Ectodermal cell (in vitro differentiated cells): Measurements from ENCODE around the gene CNIH3.

ENCODE experiments used
- H3K27ac ChIP-seq: 2 replicates; pipeline ENCODE4 v1.7.0; 2013; ENCODE audit warnings: mild to moderate bottlenecking, low read depth, low read length; ENCODE audit not compliant: insufficient read depth, poor library complexity, severe bottlenecking
- H3K27me3 ChIP-seq: 2 replicates; pipeline ENCODE4 v1.7.0; 2013; ENCODE audit warnings: mild to moderate bottlenecking, low read length; ENCODE audit not compliant: insufficient read depth, control insufficient read depth, poor library complexity, severe bottlenecking
- H3K36me3 ChIP-seq: one replicate; pipeline ENCODE4 v1.7.0; 2013; ENCODE audit warnings: low read length; ENCODE audit not compliant: control insufficient read depth, insufficient read depth
- H3K4me1 ChIP-seq: one replicate; pipeline ENCODE4 v1.7.0; 2013; ENCODE audit warnings: low read length; ENCODE audit not compliant: control insufficient read depth, insufficient read depth
- H3K4me3 ChIP-seq: 2 replicates; pipeline ENCODE4 v1.7.0; 2013; ENCODE audit warnings: low read depth, low read length, control low read depth; ENCODE audit not compliant: insufficient read depth
- H3K9me3 ChIP-seq: 2 replicates; pipeline ENCODE4 v1.7.0; 2013; ENCODE audit warnings: mild to moderate bottlenecking, low read length, moderate library complexity; ENCODE audit not compliant: control insufficient read depth
- WGBS, 2 experiments: methylation state at CpG; one replicate each; pipeline ENCODE4 v1.1.7; 2013; ENCODE audit warnings: missing lambda C conversion rate in 2 of 2; 5-methylcytosine and 5-hydroxymethylcytosine counted together

CNIH3 gene

DNA sequence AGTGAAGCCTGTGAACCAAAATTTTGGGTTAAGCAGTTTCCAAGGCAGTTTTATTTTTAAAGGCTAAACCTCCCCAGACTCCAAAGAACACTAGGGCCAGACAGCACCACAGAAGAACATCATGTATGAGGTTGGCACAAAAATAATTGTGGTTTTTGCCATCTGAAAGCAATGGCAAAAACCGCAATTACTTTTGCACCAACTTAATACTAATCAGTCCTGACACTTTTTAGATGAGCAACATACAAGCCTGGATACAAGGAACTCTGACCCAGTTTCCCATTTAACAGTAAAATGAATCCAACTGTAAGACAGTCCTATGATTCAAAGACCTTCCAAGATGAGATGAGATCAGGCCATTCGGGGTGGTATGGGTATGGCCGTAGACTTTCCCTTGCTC, 46.8 kb downstream of the CNIH3 start:
- Histone ChIP-seq H3K9me3 (no peaks in the 10 kb centered on the region), H3K4me1 (no peaks in the 10 kb centered on the region), H3K4me3 (no peak overlapping the region), H3K36me3 (no peaks in the 10 kb centered on the region), H3K27me3 (no peaks in the 10 kb centered on the region), H3K27ac (no peak overlapping the region)
- 93 to 96% methylated on average over 3 of the region's 3 CpGs for WGBS, 2 experiments

DNA sequence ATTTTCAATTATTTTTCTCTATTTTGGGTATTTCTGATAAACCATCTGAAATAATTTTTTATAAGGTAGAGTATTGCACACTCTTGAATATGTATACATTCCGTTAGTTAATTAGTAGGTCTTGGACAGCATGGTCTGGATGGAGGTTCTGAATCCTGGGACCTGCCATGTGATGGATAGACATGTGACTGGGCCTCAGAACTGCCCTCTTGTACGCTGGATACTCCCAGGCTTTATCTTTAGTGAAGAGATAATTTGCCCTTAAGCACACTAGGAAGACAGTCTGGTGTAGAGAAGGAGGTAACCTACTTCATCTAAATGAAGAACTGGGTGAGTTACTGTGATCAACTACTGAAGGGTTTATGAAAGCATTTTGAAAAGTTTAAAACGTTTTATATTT, 48.9 kb downstream of the CNIH3 start:
- no peak overlapping the region for H3K27ac ChIP-seq
- H3K4me3 ChIP-seq: no peak overlapping the region
- H3K4me1 ChIP-seq: no peaks in the 10 kb centered on the region
- H3K27me3 ChIP-seq: no peaks in the 10 kb centered on the region
- no peaks in the 10 kb centered on the region for H3K36me3 ChIP-seq
- 89 to 93% methylated on average over 3 of the region's 3 CpGs for WGBS, 2 experiments
- H3K9me3 ChIP-seq: no peaks in the 10 kb centered on the region

DNA sequence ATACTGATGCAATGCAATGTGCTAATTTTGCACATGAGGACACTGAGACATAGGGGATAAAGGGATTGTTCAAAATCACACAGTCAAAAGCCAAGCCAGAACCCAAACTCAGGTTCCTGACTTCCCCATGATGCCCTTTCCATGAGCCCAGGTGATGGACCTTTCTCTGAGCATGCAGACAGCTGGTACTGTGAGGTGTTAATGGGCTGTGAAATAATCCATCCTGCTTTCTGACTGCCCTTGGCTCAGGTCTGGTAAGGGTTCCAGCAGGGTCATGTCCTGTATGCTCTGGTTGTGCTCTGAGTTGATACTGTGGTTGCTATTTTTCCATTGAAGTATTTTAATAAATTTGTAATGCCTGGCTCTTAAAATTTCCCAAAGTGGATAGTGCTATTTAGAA, 50.0 kb downstream of the CNIH3 start:
- no peaks in the 10 kb centered on the region for H3K4me1 ChIP-seq
- no peaks in the 10 kb centered on the region for H3K36me3 ChIP-seq
- H3K9me3 ChIP-seq: no peaks in the 10 kb centered on the region
- no peak overlapping the region for H3K4me3 ChIP-seq
- no peaks in the 10 kb centered on the region for H3K27me3 ChIP-seq
- H3K27ac ChIP-seq: no peak overlapping the region

DNA sequence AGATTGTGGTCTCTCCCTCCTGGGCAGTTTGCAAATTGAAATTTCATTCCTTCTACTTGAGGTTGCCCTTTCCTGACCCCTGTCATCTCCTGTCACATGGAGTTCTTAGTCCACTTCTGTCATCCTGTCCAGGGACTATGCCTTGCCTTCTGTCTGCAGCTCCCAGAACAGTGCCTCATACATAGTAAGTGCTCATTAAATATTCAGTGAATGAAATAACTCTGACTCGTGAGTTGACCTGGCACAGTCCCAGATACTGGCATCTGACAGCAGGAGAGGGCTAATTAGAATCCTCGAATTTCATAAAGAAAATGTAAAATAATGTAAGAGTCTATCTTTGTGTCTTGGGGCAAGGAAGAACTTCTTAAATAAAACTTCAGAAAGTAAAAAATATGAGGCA, 50.8 kb downstream of the CNIH3 start:
- H3K27me3 ChIP-seq: no peaks in the 10 kb centered on the region
- no peaks in the 10 kb centered on the region for H3K36me3 ChIP-seq
- H3K27ac ChIP-seq: no peak overlapping the region
- no peaks in the 10 kb centered on the region for H3K4me1 ChIP-seq
- H3K9me3 ChIP-seq: no peaks in the 10 kb centered on the region
- 90 to 92% methylated on average over 2 of the region's 2 CpGs for WGBS, 2 experiments
- H3K4me3 ChIP-seq: no peak overlapping the region

DNA sequence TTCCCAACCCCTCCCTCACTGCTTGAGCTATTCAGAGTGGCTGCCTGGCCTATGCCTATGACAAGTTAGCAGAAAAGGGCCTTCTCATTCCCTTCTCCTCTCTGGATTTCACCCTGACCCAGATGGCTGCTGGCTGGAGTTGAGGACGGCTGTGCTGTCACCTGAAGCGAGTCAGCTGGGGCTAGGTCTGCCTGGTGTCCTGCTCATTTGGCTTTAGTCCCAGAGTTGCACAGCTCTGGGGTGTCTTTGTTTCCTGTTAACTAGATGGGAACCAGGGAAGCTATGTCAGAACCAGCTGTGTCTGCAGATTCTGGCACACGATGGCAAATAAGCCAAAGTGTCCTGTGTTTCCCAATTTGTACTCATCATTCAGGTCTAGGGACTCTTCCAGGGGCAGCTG, 52.9 kb downstream of the CNIH3 start:
- H3K4me1 ChIP-seq: no peaks in the 10 kb centered on the region
- H3K27me3 ChIP-seq: no peaks in the 10 kb centered on the region
- H3K4me3 ChIP-seq: no peak overlapping the region
- no peaks in the 10 kb centered on the region for H3K36me3 ChIP-seq
- WGBS, 2 experiments: 93 to 94% methylated on average over 3 of the region's 3 CpGs
- H3K9me3 ChIP-seq: no peaks in the 10 kb centered on the region
- H3K27ac ChIP-seq: no peak overlapping the region

DNA sequence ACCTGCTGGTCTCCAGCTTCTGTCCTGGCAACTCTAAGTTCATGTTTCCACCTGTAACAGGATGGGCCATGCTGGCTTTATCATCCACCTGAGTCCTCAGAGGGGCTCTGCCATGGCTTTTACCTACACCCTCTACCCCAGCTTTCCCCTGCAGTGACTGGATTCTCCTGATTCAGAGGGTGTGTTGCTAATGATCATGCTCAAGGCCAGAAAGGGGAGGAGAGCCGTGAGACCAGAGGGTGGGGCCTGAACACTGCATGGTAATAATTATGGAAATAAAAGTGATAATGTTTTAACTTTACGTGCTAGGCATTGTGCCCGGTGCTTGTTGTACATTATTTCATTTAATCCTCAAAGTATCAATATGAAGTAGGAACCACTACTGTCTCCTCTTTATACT, 53.3 kb downstream of the CNIH3 start:
- Histone ChIP-seq H3K27me3 (no peaks in the 10 kb centered on the region), H3K27ac (no peak overlapping the region), H3K4me1 (no peaks in the 10 kb centered on the region), H3K36me3 (no peaks in the 10 kb centered on the region), H3K4me3 (no peak overlapping the region), H3K9me3 (no peaks in the 10 kb centered on the region)
- WGBS, 2 experiments: 98% methylated on average over 3 of the region's 3 CpGs

DNA sequence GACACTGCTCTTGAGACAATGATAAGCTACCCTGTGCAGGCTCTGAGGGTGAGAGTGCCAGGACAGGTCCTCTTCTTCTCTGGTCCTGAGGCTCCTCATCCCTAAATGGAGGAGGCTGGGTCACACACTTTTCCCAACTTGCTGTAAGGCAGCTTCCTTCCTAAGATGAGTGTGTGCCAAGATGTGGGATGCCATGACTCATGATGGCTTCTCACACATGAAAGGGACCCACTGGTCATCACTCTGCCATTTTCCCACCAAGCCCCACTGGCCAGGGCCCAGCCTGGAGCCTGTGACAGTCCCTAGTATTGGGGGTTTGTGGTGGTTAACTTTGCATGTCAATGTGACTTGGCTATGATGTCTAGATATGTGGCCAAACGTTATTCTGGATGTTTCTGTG, 54.4 kb downstream of the CNIH3 start:
- H3K4me1 ChIP-seq: no peaks in the 10 kb centered on the region
- no peak overlapping the region for H3K4me3 ChIP-seq
- no peaks in the 10 kb centered on the region for H3K27me3 ChIP-seq
- no peak overlapping the region for H3K27ac ChIP-seq
- no peaks in the 10 kb centered on the region for H3K36me3 ChIP-seq
- no peaks in the 10 kb centered on the region for H3K9me3 ChIP-seq
- 100% methylated on average over 1 of the region's 1 CpG for WGBS, 2 experiments

DNA sequence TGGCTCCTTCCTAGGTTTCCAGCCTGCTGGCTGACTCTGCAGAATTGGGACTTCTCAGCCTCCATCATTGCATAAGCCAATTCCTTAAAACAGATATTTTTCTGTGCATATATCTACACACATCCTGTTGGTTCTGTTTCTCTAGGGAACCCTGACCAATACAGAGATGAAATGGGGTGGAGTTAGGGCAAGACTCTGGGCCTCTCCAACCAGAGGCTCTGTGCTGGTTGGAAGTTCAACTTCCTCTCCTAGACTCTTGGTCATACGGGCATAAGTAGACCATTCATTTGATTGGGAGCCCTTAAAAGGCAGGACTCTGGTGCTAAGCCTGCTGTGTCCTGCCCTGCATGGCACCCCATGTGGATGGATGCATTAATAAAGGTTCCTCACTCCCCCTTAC, 55.0 kb downstream of the CNIH3 start:
- Histone ChIP-seq H3K9me3 (no peaks in the 10 kb centered on the region), H3K27ac (no peak overlapping the region), H3K36me3 (no peaks in the 10 kb centered on the region), H3K27me3 (no peaks in the 10 kb centered on the region), H3K4me1 (no peaks in the 10 kb centered on the region), H3K4me3 (no peak overlapping the region)
- WGBS, 2 experiments: 89 to 100% methylated on average over 1 of the region's 1 CpG

DNA sequence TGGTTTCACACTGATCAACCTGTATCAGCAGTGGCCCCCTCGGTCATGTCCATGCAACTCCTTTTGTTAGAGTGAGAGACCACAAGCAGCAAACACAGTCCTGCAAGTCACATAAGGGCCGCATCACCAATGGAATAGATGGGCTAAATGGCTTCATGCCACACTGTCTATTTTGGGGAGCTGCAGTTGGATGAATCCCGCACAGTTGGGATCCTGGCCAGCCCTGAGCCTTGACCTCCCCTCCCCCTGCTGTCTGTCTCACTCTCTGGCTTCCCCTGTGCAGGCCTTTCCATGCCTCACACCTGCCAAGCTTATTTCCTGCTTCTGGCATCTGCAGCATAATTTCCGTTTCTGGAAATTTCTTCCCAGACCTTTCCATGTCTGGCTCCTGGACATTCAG, 57.0 kb downstream of the CNIH3 start:
- no peaks in the 10 kb centered on the region for H3K9me3 ChIP-seq
- H3K36me3 ChIP-seq: no peaks in the 10 kb centered on the region
- 93 to 96% methylated on average over 4 of the region's 4 CpGs for WGBS, 2 experiments
- H3K27ac ChIP-seq: no peak overlapping the region
- no peak overlapping the region for H3K4me3 ChIP-seq
- H3K27me3 ChIP-seq: no peaks in the 10 kb centered on the region
- H3K4me1 ChIP-seq: no peaks in the 10 kb centered on the region

DNA sequence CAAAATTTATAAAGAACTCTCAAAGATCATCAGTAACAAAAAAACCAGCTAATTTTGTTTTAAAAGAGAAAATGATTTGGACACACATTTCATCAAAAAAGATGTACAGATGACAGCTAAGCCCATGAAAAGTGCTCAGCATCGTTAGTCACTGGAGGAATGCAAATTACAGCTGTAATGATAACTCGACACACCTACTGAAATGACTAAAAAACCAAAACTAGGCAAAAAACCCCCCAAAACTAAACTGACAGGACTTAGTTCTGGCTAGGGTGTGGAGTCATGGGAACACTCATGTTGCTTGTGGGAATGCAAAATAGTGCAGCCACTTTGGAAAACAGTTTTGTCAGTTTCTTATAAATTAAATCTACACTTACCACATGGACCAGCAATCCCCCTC, 59.5 kb downstream of the CNIH3 start:
- WGBS, 2 experiments: 88 to 89% methylated on average over 2 of the region's 2 CpGs
- no peak overlapping the region for H3K4me3 ChIP-seq
- H3K4me1 ChIP-seq: no peaks in the 10 kb centered on the region
- no peaks in the 10 kb centered on the region for H3K9me3 ChIP-seq
- no peaks in the 10 kb centered on the region for H3K36me3 ChIP-seq
- H3K27ac ChIP-seq: no peak overlapping the region
- H3K27me3 ChIP-seq: no peaks in the 10 kb centered on the region

DNA sequence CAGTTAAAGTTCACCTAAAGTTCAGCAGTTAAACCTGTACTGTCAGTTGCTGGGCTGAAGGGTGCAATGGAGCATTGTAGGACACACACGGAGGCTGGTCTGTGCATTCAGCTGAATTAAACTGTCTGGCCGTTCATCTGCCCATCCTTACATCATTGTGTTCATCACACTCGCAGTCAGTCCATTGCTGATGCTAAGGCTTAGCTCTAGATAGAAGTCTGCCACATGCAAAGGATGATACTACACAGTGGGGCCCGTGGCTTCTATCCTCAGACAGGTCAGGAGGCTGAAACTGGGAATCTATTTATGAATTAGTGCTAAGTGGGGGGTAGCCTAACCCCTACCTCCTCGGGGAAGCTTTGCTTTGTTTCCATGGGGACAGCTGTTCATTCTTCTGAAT, 60.4 kb downstream of the CNIH3 start:
- 86 to 88% methylated on average over 5 of the region's 5 CpGs for WGBS, 2 experiments
- H3K4me1 ChIP-seq: no peaks in the 10 kb centered on the region

More for the DNA sequence above, 60.4 kb downstream of the CNIH3 start:
- no peaks in the 10 kb centered on the region for H3K9me3 ChIP-seq
- H3K27me3 ChIP-seq: no peaks in the 10 kb centered on the region
- no peaks in the 10 kb centered on the region for H3K36me3 ChIP-seq
- no peak overlapping the region for H3K27ac ChIP-seq
- H3K4me3 ChIP-seq: no peak overlapping the region
